HCT116 (cell line): Measurements from ENCODE around the gene HAGH.
A peak's percentile ranks its signal among the peaks of the same experiment; 100 is the strongest.

Experiments used
- ATF3 ChIP-seq: IDR thresholded peaks from 2 replicates; pipeline ENCODE4 v1.6.1; 2012
- CTCF ChIP-seq, 3 experiments: fragments of 200-600 bp in 1 of 3; sonication (generic) in 1 of 3; IDR thresholded peaks in 2 of 3; conservative IDR thresholded peaks in 1 of 3; 2 replicates each; pipeline ENCODE4 v1.5.1; 2012 to 2017; ENCODE audit warnings: low read depth in 2 of 3, low read length in 2 of 3, antibody characterized with exemption in 1 of 3, borderline replicate concordance in 1 of 3, control low read depth in 1 of 3, mild to moderate bottlenecking in 1 of 3, mixed read lengths in 1 of 3, mixed run types in 1 of 3, moderate library complexity in 1 of 3; ENCODE audit not compliant: insufficient read depth in 1 of 3
- EZH2 ChIP-seq: fragments of 200-600 bp; sonication (generic); IDR thresholded peaks from 2 replicates; pipeline ENCODE4 v1.6.1; 2017; ENCODE audit warnings: antibody characterized with exemption, mixed run types
- EZH2phosphoT487 ChIP-seq: fragments of 200-600 bp; IDR thresholded peaks from 2 replicates; pipeline ENCODE4 v1.6.1; 2018; ENCODE audit warnings: antibody characterized with exemption, borderline replicate concordance
- POLR2A ChIP-seq: IDR thresholded peaks from 2 replicates; pipeline ENCODE4 v1.7.0; 2011; ENCODE audit warnings: borderline replicate concordance; ENCODE audit not compliant: insufficient read depth, insufficient read length; ENCODE audit errors: extremely low read depth
- RAD21 ChIP-seq: IDR thresholded peaks from 2 replicates; pipeline ENCODE4 v1.6.1; 2012; ENCODE audit warnings: low read depth, mild to moderate bottlenecking

- TF ChIP-seq CTCF (IDR thresholded peaks at IDR 0.05 in 2 of 3, conservative IDR thresholded peaks at IDR 0.05 in 1 of 3; ENCODE audit: borderline replicate concordance in 1 of 3, insufficient read depth in 1 of 3, low read depth in 2 of 3, low read length in 2 of 3) (peak in 1 of 3 experiments; percentile 46; a peak in 1 of 6 replicates), ATF3 (no peak), EZH2 (no peak), POLR2A (no peak), EZH2phosphoT487 (no peak), RAD21 (peak; percentile 52; the same call in 1 of the 2 replicates)
Measured at GRCh38 chr16:1865902-1866690, 39.5 kb upstream of the HAGH start.
